ENCODE data around the gene EPO. TPM values are rescaled to one million over a fixed set of nuclear protein-coding genes. Genes with fewer than 3 reads are reported as not detected.
A peak's percentile ranks its signal among the peaks of the same experiment; 100 is the strongest.

EPO gene
- total and polyA plus RNA-seq, 10 donors: 0.06 to 0.42 (median 0.19) TPM; not detected in 6

DNA sequence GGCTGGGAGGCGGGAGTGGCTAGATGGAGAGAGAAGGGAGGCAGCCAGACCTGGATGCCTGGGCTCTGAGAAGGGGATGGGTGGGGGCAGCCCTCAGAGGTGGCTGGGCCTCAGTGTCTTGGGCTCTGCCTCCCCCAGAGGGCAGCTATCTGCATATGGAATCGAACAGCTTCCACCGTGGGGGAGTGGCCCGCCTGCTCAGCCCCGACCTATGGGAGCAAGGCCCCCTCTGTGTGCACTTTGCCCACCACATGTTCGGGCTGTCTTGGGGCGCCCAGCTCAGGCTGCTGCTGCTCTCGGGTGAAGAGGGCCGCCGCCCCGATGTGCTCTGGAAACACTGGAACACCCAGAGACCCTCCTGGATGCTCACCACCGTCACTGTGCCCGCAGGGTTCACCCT, 16.4 kb downstream of the EPO start:
- intact Hi-C loops (cut with DNase I; ENCODE audit: low total_unique reads): no loop called here
- 70 to 85% methylated on average over 6 to 13 of the region's 13 CpGs; no CpG with 5 or more reads in 3 of the 5 donors for WGBS, 5 donors
- DNase-seq: no peak

GRCh38 chr7:100739934-100740333, 19.7 kb downstream of the EPO start:
- intact Hi-C loops (cut with DNase I; ENCODE audit: low total_unique reads): no loop called here
- no peak for DNase-seq
- Histone ChIP-seq H3K9me3 (no peaks in the 10 kb centered on the region), H3K27ac (no peak overlapping the region), H3K36me3 (no peaks in the 10 kb centered on the region), H3K27me3 (replicated peaks in 1 of 7) (peaks cover 0 to 6% (median 0%) of the 10 kb centered on the region in 7 donors), H3K4me3 (no peak overlapping the region), H3K4me1 (peaks cover 0 to 5% (median 0%) of the 10 kb centered on the region in 6 donors)
- WGBS, 5 donors: 91 to 94% (median 93%) methylated on average over 6 of the region's 6 CpGs; no CpG with 5 or more reads in 2 of the 5 donors
- TF ChIP-seq POLR2A (IDR thresholded peaks at IDR 0.05) (no peak), POLR2AphosphoS5 (IDR thresholded peaks at IDR 0.05) (no peak)
- TF ChIP-seq, protein P1, sequence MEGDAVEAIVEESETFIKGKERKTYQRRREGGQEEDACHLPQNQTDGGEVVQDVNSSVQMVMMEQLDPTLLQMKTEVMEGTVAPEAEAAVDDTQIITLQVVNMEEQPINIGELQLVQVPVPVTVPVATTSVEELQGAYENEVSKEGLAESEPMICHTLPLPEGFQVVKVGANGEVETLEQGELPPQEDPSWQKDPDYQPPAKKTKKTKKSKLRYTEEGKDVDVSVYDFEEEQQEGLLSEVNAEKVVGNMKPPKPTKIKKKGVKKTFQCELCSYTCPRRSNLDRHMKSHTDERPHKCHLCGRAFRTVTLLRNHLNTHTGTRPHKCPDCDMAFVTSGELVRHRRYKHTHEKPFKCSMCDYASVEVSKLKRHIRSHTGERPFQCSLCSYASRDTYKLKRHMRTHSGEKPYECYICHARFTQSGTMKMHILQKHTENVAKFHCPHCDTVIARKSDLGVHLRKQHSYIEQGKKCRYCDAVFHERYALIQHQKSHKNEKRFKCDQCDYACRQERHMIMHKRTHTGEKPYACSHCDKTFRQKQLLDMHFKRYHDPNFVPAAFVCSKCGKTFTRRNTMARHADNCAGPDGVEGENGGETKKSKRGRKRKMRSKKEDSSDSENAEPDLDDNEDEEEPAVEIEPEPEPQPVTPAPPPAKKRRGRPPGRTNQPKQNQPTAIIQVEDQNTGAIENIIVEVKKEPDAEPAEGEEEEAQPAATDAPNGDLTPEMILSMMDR (IDR thresholded peaks at IDR 0.05 in 8 of 11, conservative IDR thresholded peaks at IDR 0.05 in 3 of 11): no peak

More for the DNA sequence above, 16.4 kb downstream of the EPO start:
- Histone ChIP-seq H3K4me3 (no peak overlapping the region), H3K9me3 (no peaks in the 10 kb centered on the region), H3K27ac (no peak overlapping the region), H3K4me1 (no peaks in the 10 kb centered on the region), H3K27me3 (replicated peaks in 1 of 7) (peaks cover 0 to 2% (median 0%) of the 10 kb centered on the region in 7 donors), H3K36me3 (no peaks in the 10 kb centered on the region)
- TF ChIP-seq, protein P1 (IDR thresholded peaks at IDR 0.05 in 8 of 11, conservative IDR thresholded peaks at IDR 0.05 in 3 of 11): no peak
- TF ChIP-seq POLR2A (IDR thresholded peaks at IDR 0.05) (no peak), POLR2AphosphoS5 (IDR thresholded peaks at IDR 0.05) (no peak)

DNA sequence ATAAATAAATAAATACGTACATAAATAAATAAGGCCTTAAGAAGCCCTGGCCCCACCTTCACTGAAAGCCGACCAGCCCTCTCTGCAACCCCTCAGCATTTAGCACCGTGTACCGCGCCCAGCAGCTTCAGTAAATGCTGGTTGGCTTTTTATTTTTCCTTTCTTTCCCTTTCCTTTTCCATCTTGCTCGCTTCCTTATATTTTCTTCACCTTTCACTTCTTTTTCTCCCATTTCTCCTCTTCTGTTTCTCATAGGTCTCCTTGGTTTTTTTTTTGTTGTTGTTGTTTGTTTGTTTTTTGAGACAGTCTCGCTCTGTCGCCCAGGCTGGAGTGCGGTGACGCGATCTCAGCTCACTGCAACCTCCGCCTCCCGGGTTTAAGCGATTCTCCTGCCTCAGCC, 24.3 kb downstream of the EPO start:
- H3K4me1 ChIP-seq: peaks cover 0 to 13% (median 0%) of the 10 kb centered on the region in 6 donors
- intact Hi-C loops (cut with DNase I; ENCODE audit: low total_unique reads): no loop called here
- peak overlapping the region in 2 of 8 donors; percentile 28 to 58 for H3K4me3 ChIP-seq
- 85 to 93% (median 88%) methylated on average over 14 of the region's 14 CpGs for WGBS, 5 donors
- no peak overlapping the region for H3K27ac ChIP-seq
- no peaks in the 10 kb centered on the region for H3K36me3 ChIP-seq
- H3K9me3 ChIP-seq: no peaks in the 10 kb centered on the region
- H3K27me3 ChIP-seq (replicated peaks in 1 of 7): peaks cover 0 to 50% (median 0%) of the 10 kb centered on the region in 7 donors
- no peak for DNase-seq
- TF ChIP-seq, protein P1 (IDR thresholded peaks at IDR 0.05 in 8 of 11, conservative IDR thresholded peaks at IDR 0.05 in 3 of 11): no peak
- TF ChIP-seq POLR2A (IDR thresholded peaks at IDR 0.05) (no peak), POLR2AphosphoS5 (IDR thresholded peaks at IDR 0.05) (no peak)

GRCh38 chr7:100745184-100745583, 24.9 kb downstream of the EPO start:
- no peaks in the 10 kb centered on the region for H3K36me3 ChIP-seq
- H3K27ac ChIP-seq: no peak overlapping the region
- peak; percentile 82 for DNase-seq
- H3K4me3 ChIP-seq: peak overlapping the region in 6 of 8 donors; percentile 13 to 58 (median 30)
- peaks cover 0 to 13% (median 0%) of the 10 kb centered on the region in 6 donors for H3K4me1 ChIP-seq
- H3K9me3 ChIP-seq: no peaks in the 10 kb centered on the region
- TF ChIP-seq POLR2AphosphoS5 (IDR thresholded peaks at IDR 0.05): peak in 2 of 3 donors; percentile 51 to 73
- TF ChIP-seq, protein P1 (IDR thresholded peaks at IDR 0.05 in 8 of 11, conservative IDR thresholded peaks at IDR 0.05 in 3 of 11): no peak
- TF ChIP-seq POLR2A (IDR thresholded peaks at IDR 0.05): no peak
- 4 to 43% (median 30%) methylated on average over 27 to 28 of the region's 28 CpGs for WGBS, 5 donors
- peaks cover 0 to 53% (median 0%) of the 10 kb centered on the region in 7 donors for H3K27me3 ChIP-seq (replicated peaks in 1 of 7)
- intact Hi-C loops (cut with DNase I; ENCODE audit: low total_unique reads): no loop called here
